ENCODE data around the gene ZNF500.

GRCh38 chr16:4745274-4745569, 21.7 kb downstream of the ZNF500 start:
- TF ChIP-seq POLR2A (IDR thresholded peaks at IDR 0.05; ENCODE audit: low read depth, low read length) (no peak), POLR2AphosphoS5 (IDR thresholded peaks at IDR 0.05; ENCODE audit: low read depth, low read length) (no peak), TAF1 (IDR thresholded peaks at IDR 0.05; ENCODE audit: borderline replicate concordance, low read depth, low read length) (no peak)

All from GM12892 (cell line).